MM.1S (cell line): ENCODE data around the gene TIMM50.
A peak's percentile ranks its signal among the peaks of the same experiment; 100 is the strongest.

Experiments
- DNase-seq: peaks from one replicate; pipeline ENCODE4 v3.0.0-alpha.2; 2015
- H2AFZ ChIP-seq: fragments of 300-600 bp; sonication (generic); 2 replicates; pipeline ENCODE4 v1.6.0; 2016; ENCODE audit warnings: antibody characterized with exemption, low read length
- H3F3A ChIP-seq: fragments of 300-600 bp; sonication (generic); 2 replicates; pipeline ENCODE4 v1.6.1; 2016; ENCODE audit warnings: mild to moderate bottlenecking, antibody characterized with exemption, low read length, moderate library complexity, mixed read lengths; ENCODE audit not compliant: insufficient read depth
- H3K27ac ChIP-seq: fragments of 300-600 bp; sonication (generic); 2 replicates; pipeline ENCODE4 v1.5.1; 2016; ENCODE audit warnings: mild to moderate bottlenecking, low read length
- H3K27me3 ChIP-seq: fragments of 300-600 bp; sonication (generic); replicated peaks from 2 replicates; pipeline ENCODE4 v1.6.0; 2016; ENCODE audit warnings: low read length; ENCODE audit not compliant: insufficient read depth
- H3K36me3 ChIP-seq: fragments of 300-600 bp; sonication (generic); replicated peaks from 2 replicates; pipeline ENCODE4 v1.6.1; 2016; ENCODE audit warnings: mild to moderate bottlenecking, low read length, mixed read lengths; ENCODE audit not compliant: insufficient read depth
- H3K4me1 ChIP-seq: fragments of 300-600 bp; sonication (generic); 2 replicates; pipeline ENCODE4 v1.6.1; 2016; ENCODE audit warnings: low read length, mixed read lengths
- H3K4me2 ChIP-seq: fragments of 300-600 bp; sonication (generic); 2 replicates; pipeline ENCODE4 v1.6.0; 2016; ENCODE audit warnings: low read depth, low read length
- H3K4me3 ChIP-seq: fragments of 300-600 bp; sonication (generic); 2 replicates; pipeline ENCODE4 v1.5.1; 2016; ENCODE audit warnings: low read length, mixed read lengths
- H3K79me2 ChIP-seq: fragments of 300-600 bp; sonication (generic); 2 replicates; pipeline ENCODE4 v1.6.1; 2016; ENCODE audit warnings: mixed run types, low read length, mixed read lengths
- H3K9ac ChIP-seq: fragments of 300-600 bp; sonication (generic); 2 replicates; pipeline ENCODE4 v1.6.1; 2016; ENCODE audit warnings: low read length, mixed read lengths
- H3K9me2 ChIP-seq: fragments of 300-600 bp; sonication (generic); replicated peaks from 2 replicates; pipeline ENCODE4 v1.6.1; 2016; ENCODE audit warnings: mild to moderate bottlenecking, low read length, mixed read lengths; ENCODE audit not compliant: insufficient read depth
- H3K9me3 ChIP-seq: fragments of 300-600 bp; sonication (generic); replicated peaks from 2 replicates; pipeline ENCODE4 v1.6.1; 2016; ENCODE audit warnings: mild to moderate bottlenecking, low read length, mixed read lengths; ENCODE audit not compliant: insufficient read depth
- H4K20me1 ChIP-seq: fragments of 300-600 bp; sonication (generic); 2 replicates; pipeline ENCODE4 v1.6.1; 2016; ENCODE audit warnings: mild to moderate bottlenecking, low read length, moderate library complexity, mixed read lengths; ENCODE audit not compliant: insufficient read depth
- CTCF ChIP-seq: fragments of 300-600 bp; sonication (generic); IDR thresholded peaks from 2 replicates; pipeline ENCODE4 v1.5.1; 2016; ENCODE audit warnings: antibody characterized with exemption, low read length, mixed read lengths
- EZH2 ChIP-seq: fragments of 300-600 bp; sonication (generic); optimal IDR thresholded peaks from 2 replicates; pipeline ENCODE3; 2017; ENCODE audit warnings: low read depth, mild to moderate bottlenecking, antibody characterized with exemption, low read length, mixed read lengths
- EZH2phosphoT487 ChIP-seq: fragments of 300-600 bp; sonication (generic); IDR thresholded peaks from 2 replicates; pipeline ENCODE4 v1.6.1; 2018; ENCODE audit warnings: antibody characterized with exemption, low read length

Gene TIMM50

GRCh38 chr19:39494661-39495060, 14.0 kb downstream of the TIMM50 start:
- no peak overlapping the region for H2AFZ ChIP-seq
- H3K9me3 ChIP-seq: no peaks in the 10 kb centered on the region
- no peaks in the 10 kb centered on the region for H3K36me3 ChIP-seq
- no peaks in the 10 kb centered on the region for H3K9me2 ChIP-seq
- H3K27ac ChIP-seq: no peak overlapping the region
- no peaks in the 10 kb centered on the region for H3F3A ChIP-seq
- peaks cover 38% of the 10 kb centered on the region for H3K27me3 ChIP-seq
- TF ChIP-seq EZH2 (no peak), CTCF (no peak), EZH2phosphoT487 (no peak)
- no peak overlapping the region for H3K4me2 ChIP-seq
- H3K79me2 ChIP-seq: no peaks in the 10 kb centered on the region
- H3K9ac ChIP-seq: no peak overlapping the region
- no peaks in the 10 kb centered on the region for H4K20me1 ChIP-seq
- no peak overlapping the region for H3K4me3 ChIP-seq
- peaks cover 10% of the 10 kb centered on the region; the same call in 1 of the 2 replicates for H3K4me1 ChIP-seq
- no peak for DNase-seq

GRCh38 chr19:39496063-39496462, 15.4 kb downstream of the TIMM50 start:
- H3K4me2 ChIP-seq: no peak overlapping the region
- H3K9ac ChIP-seq: no peak overlapping the region
- H3K27ac ChIP-seq: no peak overlapping the region
- DNase-seq: no peak
- no peak overlapping the region for H2AFZ ChIP-seq
- no peaks in the 10 kb centered on the region for H4K20me1 ChIP-seq
- H3K4me1 ChIP-seq: peaks cover 10% of the 10 kb centered on the region; the same call in 1 of the 2 replicates
- no peaks in the 10 kb centered on the region for H3F3A ChIP-seq
- peaks cover 52% of the 10 kb centered on the region for H3K27me3 ChIP-seq
- TF ChIP-seq CTCF (no peak), EZH2phosphoT487 (no peak), EZH2 (no peak)
- H3K36me3 ChIP-seq: no peaks in the 10 kb centered on the region
- H3K79me2 ChIP-seq: no peaks in the 10 kb centered on the region
- no peaks in the 10 kb centered on the region for H3K9me2 ChIP-seq
- H3K4me3 ChIP-seq: no peak overlapping the region
- no peaks in the 10 kb centered on the region for H3K9me3 ChIP-seq

GRCh38 chr19:39497701-39497995, 17.0 kb downstream of the TIMM50 start:
- H3K79me2 ChIP-seq: no peaks in the 10 kb centered on the region
- no peaks in the 10 kb centered on the region for H3K9me2 ChIP-seq
- H4K20me1 ChIP-seq: no peaks in the 10 kb centered on the region
- H3K4me2 ChIP-seq: peak overlapping the region; percentile 86
- H3K9ac ChIP-seq: no peak overlapping the region
- H3K4me3 ChIP-seq: no peak overlapping the region; the same call in 1 of the 2 replicates
- H2AFZ ChIP-seq: peak overlapping the region; percentile 33; the same call in 1 of the 2 replicates
- peaks cover 10% of the 10 kb centered on the region; the same call in 1 of the 2 replicates for H3K4me1 ChIP-seq
- no peaks in the 10 kb centered on the region for H3K36me3 ChIP-seq
- H3K27me3 ChIP-seq: peaks cover 65% of the 10 kb centered on the region
- H3K27ac ChIP-seq: no peak overlapping the region
- H3K9me3 ChIP-seq: no peaks in the 10 kb centered on the region
- TF ChIP-seq EZH2phosphoT487: no peak
- no peak for TF ChIP-seq EZH2
- no peak for TF ChIP-seq CTCF
- H3F3A ChIP-seq: no peaks in the 10 kb centered on the region
- DNase-seq: no peak
